B cell (primary cell): ENCODE data around the gene SPHKAP.

ENCODE experiments used
- CTCF ChIP-seq: fragments of 200-600 bp; IDR thresholded peaks from one replicate; pipeline ENCODE4 v1.8.0; 2022; ENCODE audit warnings: antibody characterized with exemption, mild to moderate bottlenecking
- EZH2 ChIP-seq: IDR thresholded peaks from 2 replicates; pipeline ENCODE4 v1.6.1; 2012; ENCODE audit warnings: borderline replicate concordance, low read depth, mild to moderate bottlenecking, moderate library complexity, low read length; ENCODE audit not compliant: insufficient read depth, poor library complexity, severe bottlenecking

- TF ChIP-seq CTCF (no peak), EZH2 (no peak)
Measured at GRCh38 chr2:228017784-228018183, 163.7 kb downstream of the SPHKAP start.
